Small intestine (tissue), 7 donors: ENCODE results near the gene PDLIM5. TPM values are rescaled to one million over a fixed set of nuclear protein-coding genes. Genes with fewer than 3 reads are reported as not detected.
"Not testable (repeated sequence)": the region's sequence is repeated elsewhere in the genome, so short reads cannot be mapped to it uniquely, and the experiment has no call there.

ENCODE experiments used
- DNase-seq, 2 donors: peaks; one replicate each; pipeline versions ENCODE4 v3.0.0 to v3.0.0-alpha.2; 2013
- FAIRE-seq: peaks from 2 replicates; lab custom pipeline; 2012; peaks lifted over from hg19 to GRCh38; lab: Jason Lieb, UNC
- H3K27ac ChIP-seq, 3 donors: one replicate each; pipeline ENCODE4 v1.5.1; 2013; ENCODE audit warnings: low read length in 2 of 3, mild to moderate bottlenecking in 2 of 3, control low read depth in 1 of 3, inconsistent platforms in 1 of 3, low read depth in 1 of 3, moderate library complexity in 1 of 3
- H3K27me3 ChIP-seq, 3 donors: one replicate each; pipeline ENCODE4 v1.6.1; 2013; ENCODE audit warnings: low read length in 3 of 3, inconsistent platforms in 1 of 3; ENCODE audit not compliant: control insufficient read depth in 3 of 3, insufficient read depth in 3 of 3
- H3K36me3 ChIP-seq, 3 donors: one replicate each; pipeline ENCODE4 v1.6.1; 2013; ENCODE audit warnings: low read length in 3 of 3, inconsistent platforms in 1 of 3, low read depth in 1 of 3, mild to moderate bottlenecking in 1 of 3, moderate library complexity in 1 of 3; ENCODE audit not compliant: control insufficient read depth in 3 of 3, insufficient read depth in 2 of 3
- H3K4me1 ChIP-seq, 3 donors: one replicate each; pipeline ENCODE4 v1.6.1; 2013; ENCODE audit warnings: low read length in 2 of 3, inconsistent platforms in 1 of 3, low read depth in 1 of 3, mild to moderate bottlenecking in 1 of 3, moderate library complexity in 1 of 3; ENCODE audit not compliant: control insufficient read depth in 3 of 3, insufficient read depth in 2 of 3
- H3K4me3 ChIP-seq, 3 donors: one replicate each; pipeline ENCODE4 v1.5.1; 2013; ENCODE audit warnings: low read length in 3 of 3, control low read depth in 1 of 3, inconsistent platforms in 1 of 3, low read depth in 1 of 3, mild to moderate bottlenecking in 1 of 3, moderate library complexity in 1 of 3
- H3K9me3 ChIP-seq, 2 donors: one replicate each; pipeline ENCODE4 v1.6.1; 2013; ENCODE audit warnings: low read depth in 1 of 2, low read length in 1 of 2; ENCODE audit not compliant: control insufficient read depth in 2 of 2, insufficient read depth in 1 of 2
- WGBS, 3 donors: extraction: QIAGEN DNeasy Blood & Tissue Kit; methylation state at CpG; one replicate each; pipeline ENCODE4 v1.1.7; 2013; 5-methylcytosine and 5-hydroxymethylcytosine counted together
- polyA plus RNA-seq, 4 donors: library from polyadenylated mRNA; stranded (reverse) in 3 of 4; unstranded in 1 of 4; fragments of 200-250 nt in 3 of 4; fragments of 120-200 nt in 1 of 4; gene quantifications; one replicate each; pipeline versions ENCODE4 v1.2.1 to v1.2.3, GENCODE V29; 2013
- donor health status: healthy with polysubstance abuse.
- donor health status: control.
- donor health status: control.
- donor health status: Bipolar disorder and iron deficiency.
- donor health status: healthy.

The PDLIM5 gene
- polyA plus RNA-seq, 4 donors, result 26.6 to 106 (median 61.5) TPM

GRCh38 chr4:94508296-94508695 lies 56.6 kb downstream of the PDLIM5 start:
- H3K27me3 ChIP-seq, result no peaks in the 10 kb centered on the region
- no peaks in the 10 kb centered on the region for H3K9me3 ChIP-seq
- peaks cover 0 to 11% (median 0%) of the 10 kb centered on the region in 3 donors for H3K36me3 ChIP-seq
- H3K4me3 ChIP-seq, result no peak overlapping the region
- peak overlapping the region in 1 of 3 donors; percentile 27 for H3K27ac ChIP-seq
- peaks cover 4 to 25% (median 5%) of the 10 kb centered on the region in 3 donors for H3K4me1 ChIP-seq
- 23 to 45% (median 44%) methylated on average over 1 of the region's 1 CpG for WGBS, 3 donors
- no peak for FAIRE-seq
- DNase-seq, result no peak

- 62 to 67% (median 67%) methylated on average over 1 of the region's 1 CpG for WGBS, 3 donors
- Histone ChIP-seq H3K4me3 (no peak overlapping the region), H3K36me3 (peaks cover 0 to 11% (median 0%) of the 10 kb centered on the region in 3 donors), H3K4me1 (peaks cover 4 to 25% (median 5%) of the 10 kb centered on the region in 3 donors), H3K27ac (no peak overlapping the region), H3K9me3 (no peaks in the 10 kb centered on the region), H3K27me3 (no peaks in the 10 kb centered on the region)
- no peak for DNase-seq
- FAIRE-seq, result no peak
Measured at GRCh38 chr4:94508806-94509205, 57.1 kb downstream of the PDLIM5 start.

GRCh38 chr4:94511591-94511990 lies 59.8 kb downstream of the PDLIM5 start:
- Histone ChIP-seq H3K9me3 (no peaks in the 10 kb centered on the region), H3K4me1 (peaks cover 2 to 17% (median 5%) of the 10 kb centered on the region in 3 donors), H3K4me3 (no peak overlapping the region), H3K36me3 (peaks cover 0 to 4% (median 0%) of the 10 kb centered on the region in 3 donors), H3K27me3 (no peaks in the 10 kb centered on the region), H3K27ac (no peak overlapping the region)
- 97 to 100% (median 97%) methylated on average over 1 of the region's 1 CpG for WGBS, 3 donors
- FAIRE-seq (no peak), DNase-seq (no peak)

DNA sequence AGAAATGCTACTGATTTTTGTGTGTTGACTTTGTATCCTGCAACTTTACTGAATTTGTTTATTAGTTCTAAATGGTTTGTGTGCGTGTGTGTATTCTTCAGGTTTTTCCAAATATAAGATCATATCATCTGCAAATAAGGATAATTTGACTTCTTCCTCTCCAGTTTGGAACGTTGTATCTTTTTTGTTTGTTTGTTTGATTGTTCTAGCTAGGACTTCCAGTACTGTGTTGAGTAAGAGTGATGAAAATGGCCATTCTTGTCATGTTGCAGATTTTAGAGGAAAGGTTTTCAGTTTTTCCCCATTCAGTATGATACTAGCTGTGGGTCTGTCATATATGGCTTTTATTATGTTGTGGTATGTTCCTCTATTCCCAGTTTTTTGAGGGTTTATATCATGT lies 61.8 kb downstream of the PDLIM5 start:
- not testable (repeated sequence) for H3K27me3 ChIP-seq, DNase-seq, H3K4me3 ChIP-seq, H3K4me1 ChIP-seq, H3K36me3 ChIP-seq, FAIRE-seq, H3K9me3 ChIP-seq, H3K27ac ChIP-seq
- WGBS, 3 donors, result 88 to 92% (median 89%) methylated on average over 2 of the region's 2 CpGs

DNA sequence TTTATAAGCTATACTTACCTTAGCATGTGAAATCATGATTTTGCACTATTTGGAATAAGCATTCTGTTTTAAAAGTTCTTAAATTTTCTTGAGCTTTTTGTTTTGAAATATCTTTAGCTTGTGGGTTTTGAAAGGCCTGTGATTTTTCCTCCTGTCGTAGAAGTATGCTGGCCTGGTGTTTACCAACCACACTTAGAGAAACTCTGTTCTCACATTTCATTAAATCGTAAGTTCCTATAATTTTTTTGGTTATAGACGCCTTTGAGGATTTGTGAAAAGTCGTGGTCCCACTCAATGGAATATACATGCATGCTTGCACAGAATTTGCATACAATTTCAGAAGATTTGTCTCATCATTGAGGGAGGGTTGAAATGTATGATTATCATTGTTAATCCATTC lies 63.6 kb downstream of the PDLIM5 start:
- FAIRE-seq (no peak), DNase-seq (no peak)
- Histone ChIP-seq H3K36me3 (no peaks in the 10 kb centered on the region), H3K4me3 (no peak overlapping the region), H3K4me1 (no peaks in the 10 kb centered on the region), H3K27me3 (no peaks in the 10 kb centered on the region), H3K9me3 (no peaks in the 10 kb centered on the region), H3K27ac (no peak overlapping the region)
- 85 to 87% (median 86%) methylated on average over 4 of the region's 4 CpGs for WGBS, 3 donors

- H3K36me3 ChIP-seq, result no peaks in the 10 kb centered on the region
- no peak overlapping the region for H3K27ac ChIP-seq
- WGBS, 3 donors, result 79 to 85% (median 83%) methylated on average over 3 of the region's 3 CpGs
- H3K9me3 ChIP-seq, result no peaks in the 10 kb centered on the region
- H3K4me3 ChIP-seq, result no peak overlapping the region
- no peaks in the 10 kb centered on the region for H3K27me3 ChIP-seq
- no peaks in the 10 kb centered on the region for H3K4me1 ChIP-seq
- DNase-seq, result no peak
- no peak for FAIRE-seq
Measured at GRCh38 chr4:94516067-94516466, 64.3 kb downstream of the PDLIM5 start.

DNA sequence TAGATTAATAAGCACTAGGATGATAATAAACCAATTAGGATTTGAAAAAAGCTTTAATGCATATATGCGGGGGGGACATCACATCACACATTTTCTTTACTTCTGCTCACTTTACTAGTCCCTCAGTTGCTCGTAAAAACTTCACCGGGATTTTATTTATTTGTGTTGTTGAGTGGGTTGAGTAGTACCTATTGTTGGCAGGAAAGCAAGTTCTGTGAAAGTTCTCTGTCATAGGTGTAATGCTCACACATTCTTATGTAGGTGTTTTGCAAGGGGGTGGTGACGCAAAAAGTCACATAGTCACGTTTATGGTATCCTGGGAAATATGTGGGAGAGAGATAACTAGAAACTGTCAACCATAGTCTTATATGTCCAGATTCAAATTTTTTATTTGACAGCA lies 65.3 kb downstream of the PDLIM5 start:
- Histone ChIP-seq H3K4me3 (no peak overlapping the region), H3K27ac (no peak overlapping the region), H3K4me1 (no peaks in the 10 kb centered on the region), H3K36me3 (no peaks in the 10 kb centered on the region), H3K27me3 (no peaks in the 10 kb centered on the region), H3K9me3 (no peaks in the 10 kb centered on the region)
- 90 to 95% (median 91%) methylated on average over 5 of the region's 5 CpGs for WGBS, 3 donors
- peak in 1 of 2 donors; percentile 42 for DNase-seq
- FAIRE-seq, result no peak

GRCh38 chr4:94517492-94517891 lies 65.8 kb downstream of the PDLIM5 start:
- Histone ChIP-seq H3K36me3 (no peaks in the 10 kb centered on the region), H3K9me3 (no peaks in the 10 kb centered on the region), H3K4me3 (no peak overlapping the region), H3K27ac (no peak overlapping the region), H3K4me1 (no peaks in the 10 kb centered on the region), H3K27me3 (no peaks in the 10 kb centered on the region)
- no peak for DNase-seq
- 85 to 94% (median 86%) methylated on average over 1 of the region's 1 CpG for WGBS, 3 donors
- no peak for FAIRE-seq

DNA sequence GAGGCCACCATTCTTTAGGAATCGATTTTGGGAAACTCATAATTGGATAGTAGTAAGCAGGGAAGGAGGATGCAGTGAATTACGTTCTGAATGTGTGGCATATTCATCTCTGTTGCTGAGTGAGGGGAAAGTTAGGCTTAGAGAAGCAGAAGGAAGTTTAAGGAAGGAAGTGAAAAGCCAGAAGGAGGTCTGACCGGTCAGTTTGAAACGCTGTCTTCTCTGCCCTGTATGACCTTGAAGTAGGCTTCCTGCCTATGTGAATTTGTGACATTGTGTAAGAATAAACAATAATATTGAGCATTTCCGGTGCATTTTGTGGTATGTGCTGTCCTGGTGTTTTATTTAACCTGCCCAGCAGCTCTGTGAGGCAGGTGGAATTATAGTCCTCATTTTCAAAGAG lies 67.3 kb downstream of the PDLIM5 start:
- 55 to 85% (median 77%) methylated on average over 5 of the region's 5 CpGs for WGBS, 3 donors
- Histone ChIP-seq H3K27ac (no peak overlapping the region), H3K4me3 (no peak overlapping the region), H3K4me1 (no peaks in the 10 kb centered on the region), H3K36me3 (peaks cover 0 to 2% (median 0%) of the 10 kb centered on the region in 3 donors), H3K9me3 (no peaks in the 10 kb centered on the region), H3K27me3 (no peaks in the 10 kb centered on the region)
- no peak for DNase-seq
- no peak for FAIRE-seq
